ENCODE data around the gene USP35. TPM values are rescaled to one million over a fixed set of nuclear protein-coding genes. Genes with fewer than 3 reads are reported as not detected.

The USP35 gene
- total RNA-seq, 2 donors from 2014 or later, result 8.0 to 8.6 TPM

GRCh38 chr11:78205256-78205655, 16.5 kb downstream of the USP35 start:
- H3K27ac ChIP-seq, result no peak overlapping the region
- no peaks in the 10 kb centered on the region for H3K9me3 ChIP-seq
- DNase-seq (ENCODE audit: low spot score), result no peak
- H3K4me1 ChIP-seq, result peaks cover 0 to 21% of the 10 kb centered on the region in 2 donors
- peaks cover 37% of the 10 kb centered on the region for H3K36me3 ChIP-seq
- no peaks in the 10 kb centered on the region for H3K27me3 ChIP-seq
- H3K4me3 ChIP-seq, result no peak overlapping the region
- no peak for TF ChIP-seq CTCF (IDR thresholded peaks at IDR 0.05)

GRCh38 chr11:78205691-78206090, 17.0 kb downstream of the USP35 start:
- Histone ChIP-seq H3K36me3 (peaks cover 37% of the 10 kb centered on the region), H3K4me1 (peaks cover 0 to 17% of the 10 kb centered on the region in 2 donors), H3K27me3 (no peaks in the 10 kb centered on the region)

GRCh38 chr11:78207532-78208256, 19.0 kb downstream of the USP35 start:
- Histone ChIP-seq H3K4me1 (peaks cover 0 to 17% of the 10 kb centered on the region in 2 donors), H3K27ac (peak overlapping the region; percentile 23 to 60), H3K9me3 (no peaks in the 10 kb centered on the region), H3K36me3 (peaks cover 31% of the 10 kb centered on the region), H3K4me3 (no peak overlapping the region), H3K27me3 (no peaks in the 10 kb centered on the region)
- no peak for TF ChIP-seq CTCF (IDR thresholded peaks at IDR 0.05)
- no peak for DNase-seq (ENCODE audit: low spot score)

More at GRCh38 chr11:78205691-78206090, 17.0 kb downstream of the USP35 start:
- no peak for DNase-seq (ENCODE audit: low spot score)
- Histone ChIP-seq H3K9me3 (no peaks in the 10 kb centered on the region), H3K27ac (no peak overlapping the region), H3K4me3 (no peak overlapping the region)
- TF ChIP-seq CTCF (IDR thresholded peaks at IDR 0.05), result no peak

GRCh38 chr11:78208257-78209165, 19.8 kb downstream of the USP35 start:
- DNase-seq (ENCODE audit: low spot score), result no peak
- Histone ChIP-seq H3K4me1 (peaks cover 0 to 23% of the 10 kb centered on the region in 2 donors), H3K27me3 (no peaks in the 10 kb centered on the region), H3K4me3 (no peak overlapping the region), H3K36me3 (peaks cover 31% of the 10 kb centered on the region), H3K27ac (peak overlapping the region; percentile 23 to 60), H3K9me3 (no peaks in the 10 kb centered on the region)
- no peak for TF ChIP-seq CTCF (IDR thresholded peaks at IDR 0.05)

- DNase-seq (ENCODE audit: low spot score), result no peak
- Histone ChIP-seq H3K36me3 (peaks cover 33% of the 10 kb centered on the region), H3K4me3 (no peak overlapping the region), H3K27ac (no peak overlapping the region), H3K4me1 (peaks cover 0 to 23% of the 10 kb centered on the region in 2 donors), H3K9me3 (no peaks in the 10 kb centered on the region), H3K27me3 (no peaks in the 10 kb centered on the region)
- no peak for TF ChIP-seq CTCF (IDR thresholded peaks at IDR 0.05)
Measured at GRCh38 chr11:78209478-78209877, 20.8 kb downstream of the USP35 start.
